Astrocyte (in vitro differentiated cells and primary cell): Measurements from ENCODE around the gene GALNT3. TPM values are rescaled to one million over a fixed set of nuclear protein-coding genes. Genes with fewer than 3 reads are reported as not detected.
A peak's percentile ranks its signal among the peaks of the same experiment; 100 is the strongest.

Experiments used
- DNase-seq: peaks from one replicate; pipeline ENCODE4 v3.0.0-alpha.2; 2010; ENCODE audit warnings: low read depth
- FAIRE-seq: peaks from 2 replicates; lab custom pipeline; 2011; peaks lifted over from hg19 to GRCh38; lab: Jason Lieb, UNC
- H2AFZ ChIP-seq: 2 replicates; pipeline ENCODE4 v1.6.0; 2012; ENCODE audit warnings: low read depth, low read length, inconsistent platforms
- H3K27ac ChIP-seq: 2 replicates; pipeline ENCODE4 v1.5.1; 2011; ENCODE audit warnings: low read depth, low read length, inconsistent platforms
- H3K27me3 ChIP-seq: 2 replicates; pipeline ENCODE4 v1.6.0; 2011; ENCODE audit warnings: low read length, inconsistent platforms; ENCODE audit not compliant: insufficient read depth
- H3K36me3 ChIP-seq: 2 replicates; pipeline ENCODE4 v1.5.1; 2011; ENCODE audit warnings: low read length, inconsistent platforms; ENCODE audit not compliant: insufficient read depth
- H3K4me1 ChIP-seq: 2 replicates; pipeline ENCODE4 v1.5.1; 2011; ENCODE audit warnings: low read length, inconsistent platforms; ENCODE audit not compliant: insufficient read depth
- H3K4me2 ChIP-seq: 2 replicates; pipeline ENCODE4 v1.6.0; 2012; ENCODE audit warnings: low read length, inconsistent platforms
- H3K4me3 ChIP-seq: 2 replicates; pipeline ENCODE4 v1.5.1; 2011; ENCODE audit warnings: low read depth, mild to moderate bottlenecking, low read length, inconsistent platforms; ENCODE audit not compliant: insufficient read depth
- H3K79me2 ChIP-seq: 2 replicates; pipeline ENCODE4 v1.6.0; 2012; ENCODE audit warnings: mild to moderate bottlenecking, low read length, inconsistent platforms; ENCODE audit not compliant: insufficient read depth
- H3K9ac ChIP-seq: 2 replicates; pipeline ENCODE4 v1.6.0; 2012; ENCODE audit warnings: mild to moderate bottlenecking, low read length, inconsistent platforms
- H3K9me3 ChIP-seq: 2 replicates; pipeline ENCODE4 v1.5.1; 2012; ENCODE audit warnings: low read depth, mild to moderate bottlenecking, low read length, inconsistent platforms; ENCODE audit not compliant: insufficient read depth
- H4K20me1 ChIP-seq: 2 replicates; pipeline ENCODE4 v1.6.0; 2012; ENCODE audit warnings: low read length, inconsistent platforms; ENCODE audit not compliant: insufficient read depth
- H3K27ac Mint-ChIP-seq: one replicate; pipeline ENCODE4 v1.8.0; 2021; ENCODE audit warnings: mild to moderate bottlenecking, mixed read lengths; ENCODE audit not compliant: unreplicated experiment
- H3K27me3 Mint-ChIP-seq: one replicate; pipeline ENCODE4 v1.8.0; 2021; ENCODE audit warnings: low read depth, mixed read lengths; ENCODE audit not compliant: unreplicated experiment
- H3K36me3 Mint-ChIP-seq: one replicate; pipeline ENCODE4 v1.8.0; 2021; ENCODE audit warnings: low read depth, mixed read lengths; ENCODE audit not compliant: unreplicated experiment
- H3K4me1 Mint-ChIP-seq: one replicate; pipeline ENCODE4 v1.8.0; 2021; ENCODE audit warnings: low read depth, mixed read lengths; ENCODE audit not compliant: unreplicated experiment
- H3K4me3 Mint-ChIP-seq: one replicate; pipeline ENCODE4 v1.8.0; 2021; ENCODE audit warnings: mild to moderate bottlenecking, moderate library complexity, mixed read lengths; ENCODE audit not compliant: unreplicated experiment
- H3K9me3 Mint-ChIP-seq: one replicate; pipeline ENCODE4 v1.8.0; 2021; ENCODE audit warnings: mild to moderate bottlenecking, mixed read lengths; ENCODE audit not compliant: unreplicated experiment
- CTCF ChIP-seq: IDR thresholded peaks from 2 replicates; pipeline ENCODE4 v1.5.1; 2011; ENCODE audit warnings: low read depth, mild to moderate bottlenecking, inconsistent platforms, low read length, moderate library complexity; ENCODE audit not compliant: insufficient read depth
- EZH2 ChIP-seq: IDR thresholded peaks from 2 replicates; pipeline ENCODE4 v1.6.1; 2012; ENCODE audit warnings: mild to moderate bottlenecking, low read length, inconsistent platforms; ENCODE audit not compliant: insufficient read depth
- total RNA-seq: library from RNA; stranded (reverse); gene quantifications from 2 replicates; pipeline ENCODE4 v1.2.1, GENCODE V29; 2021

GALNT3 gene
- total RNA-seq, 1 donor from 2014 or later, result 16.4 TPM

GRCh38 chr2:165811592-165812370, 17.7 kb upstream of the GALNT3 start:
- Mint-ChIP-seq H3K4me3 (no peak overlapping the region), H3K36me3 (no peaks in the 10 kb centered on the region), H3K27me3 (no peaks in the 10 kb centered on the region), H3K9me3 (no peaks in the 10 kb centered on the region), H3K4me1 (no peaks in the 10 kb centered on the region), H3K27ac (no peak overlapping the region)
- H3K4me2 ChIP-seq, result no peak overlapping the region
- H3K27me3 ChIP-seq, result no peaks in the 10 kb centered on the region
- H3K4me3 ChIP-seq, result no peak overlapping the region
- H3K79me2 ChIP-seq, result no peaks in the 10 kb centered on the region
- no peaks in the 10 kb centered on the region for H3K4me1 ChIP-seq
- no peak overlapping the region for H3K9ac ChIP-seq
- DNase-seq, result no peak
- H2AFZ ChIP-seq, result no peak overlapping the region
- H4K20me1 ChIP-seq, result no peaks in the 10 kb centered on the region
- FAIRE-seq, result peak; percentile 34
- TF ChIP-seq EZH2 (no peak), CTCF (no peak)
- no peaks in the 10 kb centered on the region for H3K36me3 ChIP-seq
- no peaks in the 10 kb centered on the region for H3K9me3 ChIP-seq
- no peak overlapping the region for H3K27ac ChIP-seq

- H2AFZ ChIP-seq, result no peak overlapping the region
- H3K27me3 ChIP-seq, result no peaks in the 10 kb centered on the region
- H3K9me3 ChIP-seq, result no peaks in the 10 kb centered on the region
- no peaks in the 10 kb centered on the region for H4K20me1 ChIP-seq
- no peaks in the 10 kb centered on the region for H3K4me1 Mint-ChIP-seq
- no peak overlapping the region for H3K4me2 ChIP-seq
- no peaks in the 10 kb centered on the region for H3K4me1 ChIP-seq
- H3K27ac Mint-ChIP-seq, result no peak overlapping the region
- DNase-seq (no peak), FAIRE-seq (no peak)
- no peaks in the 10 kb centered on the region for H3K79me2 ChIP-seq
- no peak overlapping the region for H3K4me3 Mint-ChIP-seq
- H3K9ac ChIP-seq, result no peak overlapping the region
- no peak overlapping the region for H3K4me3 ChIP-seq
- H3K27me3 Mint-ChIP-seq, result no peaks in the 10 kb centered on the region
- no peaks in the 10 kb centered on the region for H3K36me3 Mint-ChIP-seq
- H3K9me3 Mint-ChIP-seq, result no peaks in the 10 kb centered on the region
- no peak overlapping the region for H3K27ac ChIP-seq
- no peaks in the 10 kb centered on the region for H3K36me3 ChIP-seq
- TF ChIP-seq CTCF, result no peak
- TF ChIP-seq EZH2, result no peak
These were observed 16.4 kb upstream of the GALNT3 start for GRCh38 chr2:165810418-165810817.

GRCh38 chr2:165804719-165805118, 10.7 kb upstream of the GALNT3 start:
- no peak for DNase-seq
- Histone ChIP-seq H3K9me3 (no peaks in the 10 kb centered on the region), H3K4me3 (no peak overlapping the region), H3K27me3 (no peaks in the 10 kb centered on the region), H4K20me1 (no peaks in the 10 kb centered on the region), H3K79me2 (no peaks in the 10 kb centered on the region), H2AFZ (no peak overlapping the region), H3K4me2 (no peak overlapping the region), H3K36me3 (no peaks in the 10 kb centered on the region), H3K9ac (no peak overlapping the region), H3K4me1 (peaks cover 4% of the 10 kb centered on the region), H3K27ac (no peak overlapping the region)
- FAIRE-seq, result no peak
- TF ChIP-seq CTCF, result no peak
- no peak for TF ChIP-seq EZH2
- Mint-ChIP-seq H3K36me3 (no peaks in the 10 kb centered on the region), H3K27me3 (no peaks in the 10 kb centered on the region), H3K4me3 (no peak overlapping the region), H3K9me3 (no peaks in the 10 kb centered on the region), H3K4me1 (peaks cover 9% of the 10 kb centered on the region), H3K27ac (no peak overlapping the region)
